ENCODE data around the gene ERO1B.

The ERO1B gene

DNA sequence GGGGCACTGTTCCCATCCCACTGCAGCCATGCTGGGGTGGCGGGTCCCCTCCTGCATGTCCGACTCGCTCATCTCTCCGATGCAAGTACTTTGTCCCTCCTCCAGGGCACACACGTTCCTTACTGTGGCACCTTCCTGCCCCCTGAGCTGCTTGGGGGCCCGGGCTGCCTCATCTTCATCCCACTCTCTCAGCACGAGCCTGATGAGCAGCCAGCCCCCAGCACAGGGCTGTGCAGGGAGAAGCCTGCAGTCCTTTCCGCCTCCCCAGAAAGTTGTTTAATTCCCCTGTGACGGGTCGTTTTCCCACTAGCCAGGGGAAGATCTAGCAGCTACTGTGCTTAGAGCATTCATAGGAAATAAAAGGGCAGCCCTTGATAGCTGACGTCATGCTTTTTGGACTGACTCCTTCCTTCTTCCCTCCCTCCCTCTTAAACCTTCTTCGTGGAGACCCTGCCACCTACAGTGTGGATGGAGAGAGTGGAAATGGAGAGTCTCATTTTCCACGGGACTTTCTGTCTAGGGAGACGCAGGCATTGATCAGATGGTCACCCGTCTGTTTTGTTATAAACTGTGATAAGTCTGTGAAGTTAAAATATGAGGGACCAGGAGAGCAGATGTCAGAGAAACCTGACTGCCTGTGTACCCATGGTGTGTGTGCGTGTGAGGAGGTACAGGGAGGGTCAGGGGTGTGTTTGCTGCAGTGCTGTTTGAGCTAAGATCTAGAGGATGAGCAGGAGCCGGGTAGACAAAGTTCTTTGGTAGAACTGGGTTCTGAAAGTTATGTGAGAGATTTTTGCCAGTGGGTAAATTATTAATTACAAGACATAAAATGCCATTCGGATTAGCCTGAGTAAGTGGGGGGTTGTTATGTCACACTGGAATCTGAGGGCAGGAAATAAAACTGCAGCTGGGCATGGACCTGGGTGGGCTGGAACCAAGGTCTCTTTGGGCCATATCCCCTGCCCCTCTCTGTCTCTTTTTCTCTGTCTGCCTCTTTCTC lies 105.1 kb downstream of the ERO1B start:
- DNase-seq, result no peak

DNA sequence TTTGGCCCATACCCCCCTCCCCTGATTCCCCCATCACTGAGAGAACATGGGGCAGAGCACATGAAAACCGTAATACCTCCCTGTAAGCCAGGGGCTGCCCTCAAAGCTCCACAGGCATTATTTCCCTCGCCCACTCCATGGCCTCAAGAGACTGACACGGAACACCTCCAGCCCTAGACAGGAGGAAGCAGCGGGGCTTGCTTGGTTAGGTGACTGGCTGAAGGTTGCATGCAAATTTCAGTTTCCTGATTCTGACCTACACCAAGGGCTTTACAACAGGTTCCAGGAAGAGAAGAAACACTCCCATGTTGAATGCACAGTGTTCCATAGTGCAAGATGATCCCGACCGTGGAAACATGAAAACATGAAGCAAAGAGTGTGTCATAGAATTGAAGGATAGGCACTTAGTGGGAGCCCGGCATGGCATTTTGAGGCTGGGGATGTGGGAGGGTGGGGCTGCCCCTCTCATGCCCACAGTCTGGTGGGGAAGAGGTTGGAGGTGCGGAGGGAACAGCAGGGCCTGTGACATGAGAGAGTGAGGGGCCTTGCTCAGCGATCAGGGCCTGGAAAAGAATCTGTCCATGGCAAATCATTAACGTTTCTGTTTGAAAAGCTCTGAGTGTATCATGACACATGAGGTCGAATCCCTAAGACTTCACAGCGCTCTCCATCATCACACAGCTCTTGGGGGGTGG lies 106.0 kb downstream of the ERO1B start:
- DNase-seq, result no peak

DNA sequence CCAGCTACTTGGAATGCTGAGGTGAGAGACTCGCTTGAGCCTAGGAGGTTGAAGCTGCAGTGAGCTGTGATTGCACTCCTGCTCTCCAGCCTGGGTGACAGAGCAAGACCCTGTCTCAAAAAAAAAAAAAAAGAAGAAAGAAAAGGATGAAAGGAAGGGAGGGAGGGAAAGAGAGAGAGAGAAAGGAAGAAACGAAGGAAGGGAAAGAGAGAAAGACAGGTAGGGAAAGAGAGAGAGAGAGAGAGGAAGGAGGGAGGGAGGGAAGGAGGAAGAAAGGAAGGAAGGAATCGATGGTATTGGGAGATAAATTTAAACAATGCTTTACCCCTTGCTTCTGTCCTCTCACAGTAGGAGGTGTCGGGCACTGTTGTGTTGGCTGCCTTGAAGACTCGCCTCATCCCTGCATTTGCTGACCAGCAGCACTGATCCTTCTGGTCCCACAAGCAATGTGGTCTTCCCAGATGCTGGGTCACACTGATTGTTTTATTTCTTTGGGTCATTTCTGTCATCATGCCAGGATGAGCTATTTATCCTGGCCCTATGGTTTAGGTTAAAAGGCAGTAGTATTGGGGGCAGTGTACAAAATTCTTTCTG lies 108.5 kb downstream of the ERO1B start:
- DNase-seq, result no peak

DNA sequence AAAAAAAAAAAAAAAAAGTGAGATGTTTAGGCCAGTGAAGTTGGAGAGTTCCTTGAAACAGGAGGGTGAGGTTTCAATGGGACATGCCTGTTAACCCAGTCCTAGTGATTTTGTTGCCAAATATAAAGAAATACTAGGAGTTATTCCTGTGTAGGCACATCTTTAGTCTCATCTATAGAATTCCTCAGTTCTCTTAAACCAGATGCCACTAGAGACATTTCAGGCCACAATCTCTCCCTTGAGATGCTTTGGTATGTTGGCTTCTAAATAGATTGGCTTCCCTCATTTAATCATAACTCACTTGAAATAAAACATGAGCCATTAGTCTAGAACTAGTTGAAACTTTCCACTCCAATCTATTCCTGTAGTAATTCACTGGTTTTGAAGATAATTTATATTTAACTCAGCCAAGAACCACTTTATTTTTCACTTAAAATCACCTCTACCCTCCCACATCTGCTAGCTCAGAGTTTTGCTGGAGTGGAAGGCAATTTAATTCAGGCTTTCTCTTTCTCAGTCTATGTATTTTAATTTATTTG lies 109.6 kb downstream of the ERO1B start:
- DNase-seq, result no peak

DNA sequence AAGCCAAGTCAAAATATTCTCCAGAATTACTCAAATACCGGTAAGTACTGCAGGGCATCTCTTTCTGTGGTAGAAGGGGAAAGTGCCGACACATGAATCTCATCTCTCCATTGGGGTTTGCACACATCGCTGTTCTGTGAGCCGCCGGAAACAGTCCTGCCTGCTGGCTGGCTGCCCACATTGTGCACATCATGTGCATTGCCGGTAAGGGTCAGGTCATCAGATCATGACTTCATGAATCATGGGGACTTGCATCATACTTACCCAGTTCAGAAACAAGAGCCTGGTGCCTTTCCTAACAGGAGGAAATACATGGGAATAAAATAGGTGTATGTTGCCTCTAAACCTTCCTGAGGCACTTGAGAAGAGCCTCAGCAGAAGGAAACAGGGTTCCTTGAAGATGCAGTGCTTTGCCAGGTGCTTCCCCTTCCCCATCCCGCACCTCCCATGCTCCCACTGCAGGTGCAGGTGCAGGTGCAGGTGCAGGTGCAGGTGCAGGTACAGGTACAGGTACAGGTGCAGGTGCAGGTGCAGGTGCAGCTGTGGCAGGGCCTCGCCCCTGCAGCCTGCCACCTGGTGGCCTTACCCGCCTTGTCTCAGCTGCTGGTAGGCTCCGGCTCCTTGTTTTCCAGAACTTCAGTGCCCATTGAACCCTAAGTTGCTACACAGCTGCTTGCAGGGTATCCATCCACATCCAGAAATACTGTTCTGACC lies 112.9 kb downstream of the ERO1B start:
- no peak for DNase-seq

DNA sequence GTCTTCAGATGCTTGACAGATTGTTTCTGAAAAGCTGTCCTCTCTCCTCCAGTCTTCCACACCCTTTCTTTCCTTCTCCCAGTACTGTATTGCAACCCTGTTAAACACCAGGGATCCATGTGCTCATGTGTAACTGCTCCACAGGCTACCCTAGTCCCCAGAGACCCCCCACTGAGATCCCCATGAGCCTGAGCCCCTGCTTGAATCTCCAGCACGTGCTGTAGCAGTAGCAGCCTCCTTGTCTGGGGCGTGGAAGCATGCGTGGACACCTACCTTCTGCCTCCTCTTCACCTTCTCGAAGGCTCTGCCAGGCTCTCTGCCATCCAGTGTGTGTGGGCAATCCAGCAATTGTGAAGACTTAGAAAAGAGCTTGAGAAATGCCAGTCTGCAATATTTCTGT lies 114.2 kb downstream of the ERO1B start:
- DNase-seq, result no peak

DNA sequence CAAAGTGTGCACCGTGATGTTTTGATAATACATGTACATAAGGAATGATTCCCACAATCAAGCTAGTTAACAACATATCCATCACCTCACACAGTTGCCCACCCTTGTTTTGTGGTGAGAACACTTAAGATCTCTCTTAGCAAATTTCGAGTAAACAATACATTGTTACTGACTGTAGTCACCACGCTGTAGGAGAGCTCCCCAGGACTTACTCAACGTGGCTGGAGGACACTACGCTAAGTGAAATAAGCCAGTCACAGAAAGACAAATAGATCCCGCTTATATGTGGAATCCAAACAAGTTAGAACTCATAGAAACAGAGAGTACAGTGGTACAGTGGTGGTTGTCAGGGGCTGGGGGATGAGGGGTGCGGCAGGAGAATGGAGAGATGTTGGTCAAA lies 114.6 kb downstream of the ERO1B start:
- no peak for DNase-seq

DNA sequence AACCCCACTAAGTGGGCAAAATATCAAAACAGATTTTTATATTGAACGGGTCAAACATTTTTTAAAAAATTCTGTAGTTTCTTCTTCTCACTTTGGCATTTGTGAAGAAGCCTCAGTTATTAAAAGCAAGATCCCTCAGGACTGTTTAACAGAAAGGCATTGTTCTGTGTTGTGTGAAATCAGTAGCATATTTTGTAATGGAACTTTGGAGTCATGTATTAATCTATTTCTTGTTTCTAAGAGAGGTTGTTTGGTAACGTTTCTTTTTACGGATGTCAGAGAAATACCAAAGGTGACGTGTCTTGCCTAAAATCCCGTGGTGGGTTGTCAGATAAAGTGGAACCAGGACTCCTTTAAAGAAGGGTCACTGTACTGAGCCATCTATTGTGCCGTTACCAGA lies 115.7 kb downstream of the ERO1B start:
- DNase-seq, result no peak
